ENCODE data around the gene SLC12A5. TPM values are rescaled to one million over a fixed set of nuclear protein-coding genes. Genes with fewer than 3 reads are reported as not detected.

Gene SLC12A5
- total and polyA plus RNA-seq, 9 of the 15 experiments (the other 6 are each of a cell fraction or from before 2014, with no cell fraction given), result 0.36 to 7.5 (median 2.1) TPM

DNA sequence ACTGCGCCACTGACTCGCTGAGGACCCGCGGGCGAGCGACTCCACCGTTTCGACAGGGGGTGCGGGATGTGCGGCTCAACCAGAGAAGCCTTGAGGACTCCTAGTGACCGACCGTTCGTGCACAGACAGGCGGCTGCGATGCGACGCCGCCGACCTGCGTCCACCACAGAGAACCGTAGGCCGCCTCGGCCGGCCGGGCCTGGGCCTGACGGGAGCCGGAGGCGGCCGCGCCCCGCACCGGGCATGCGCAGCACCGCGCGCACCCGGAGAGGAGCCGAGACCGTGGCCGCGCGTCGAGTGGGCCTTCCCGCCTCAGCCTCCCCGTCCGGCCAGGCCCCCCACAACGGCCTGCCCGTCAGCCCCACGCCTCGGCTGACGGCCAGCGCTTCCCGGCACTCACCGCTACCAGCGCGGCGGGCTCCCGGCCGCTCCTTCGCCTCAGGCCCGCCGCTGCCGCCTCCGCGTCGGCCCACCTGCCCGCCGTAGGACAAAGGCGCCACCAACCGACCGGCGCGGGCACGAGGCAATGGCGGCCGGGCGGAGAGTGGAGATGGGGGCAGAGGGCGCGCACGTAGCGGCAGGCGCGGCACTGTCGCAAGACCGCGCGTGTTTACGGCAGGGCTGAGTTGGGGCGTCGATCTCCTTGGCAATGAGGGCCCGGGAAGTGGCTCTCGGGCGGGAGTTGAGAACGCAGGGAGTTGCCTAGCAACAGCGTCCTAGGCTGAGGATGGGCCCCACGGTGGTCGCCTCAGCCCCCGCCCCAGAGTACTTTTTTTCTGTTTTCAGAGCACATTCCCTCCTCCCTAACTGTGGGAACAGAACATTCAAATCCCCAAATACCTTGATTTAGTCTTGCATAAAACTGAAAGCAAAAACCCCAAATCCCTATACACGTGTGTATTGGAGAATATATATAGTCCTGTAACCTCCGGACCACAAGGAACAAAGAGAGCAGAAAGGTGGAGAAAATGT lies 60.7 kb downstream of the SLC12A5 start, which contains the start of gene NCOA5 (continued):
- TF ChIP-seq, protein P1, sequence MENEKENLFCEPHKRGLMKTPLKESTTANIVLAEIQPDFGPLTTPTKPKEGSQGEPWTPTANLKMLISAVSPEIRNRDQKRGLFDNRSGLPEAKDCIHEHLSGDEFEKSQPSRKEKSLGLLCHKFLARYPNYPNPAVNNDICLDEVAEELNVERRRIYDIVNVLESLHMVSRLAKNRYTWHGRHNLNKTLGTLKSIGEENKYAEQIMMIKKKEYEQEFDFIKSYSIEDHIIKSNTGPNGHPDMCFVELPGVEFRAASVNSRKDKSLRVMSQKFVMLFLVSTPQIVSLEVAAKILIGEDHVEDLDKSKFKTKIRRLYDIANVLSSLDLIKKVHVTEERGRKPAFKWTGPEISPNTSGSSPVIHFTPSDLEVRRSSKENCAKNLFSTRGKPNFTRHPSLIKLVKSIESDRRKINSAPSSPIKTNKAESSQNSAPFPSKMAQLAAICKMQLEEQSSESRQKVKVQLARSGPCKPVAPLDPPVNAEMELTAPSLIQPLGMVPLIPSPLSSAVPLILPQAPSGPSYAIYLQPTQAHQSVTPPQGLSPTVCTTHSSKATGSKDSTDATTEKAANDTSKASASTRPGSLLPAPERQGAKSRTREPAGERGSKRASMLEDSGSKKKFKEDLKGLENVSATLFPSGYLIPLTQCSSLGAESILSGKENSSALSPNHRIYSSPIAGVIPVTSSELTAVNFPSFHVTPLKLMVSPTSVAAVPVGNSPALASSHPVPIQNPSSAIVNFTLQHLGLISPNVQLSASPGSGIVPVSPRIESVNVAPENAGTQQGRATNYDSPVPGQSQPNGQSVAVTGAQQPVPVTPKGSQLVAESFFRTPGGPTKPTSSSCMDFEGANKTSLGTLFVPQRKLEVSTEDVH (IDR thresholded peaks at IDR 0.05; ENCODE audit: low read depth, partially characterized antibody), result peak; percentile 78
- TF ChIP-seq PML (IDR thresholded peaks at IDR 0.05; ENCODE audit: low read length) (peak; percentile 69), SMC3 (conservative IDR thresholded peaks at IDR 0.05; ENCODE audit: insufficient read depth, low read depth, low read length) (0 out of 2 replicates have a peak, but pooled peaks have one; percentile 3), ZNF431 (CRISPR knock-in tag; IDR thresholded peaks at IDR 0.05) (peak; percentile 85), TEAD4 (IDR thresholded peaks at IDR 0.05; ENCODE audit: low read length) (no peak), TEAD4 (CRISPR knock-in tag; IDR thresholded peaks at IDR 0.05; ENCODE audit: borderline replicate concordance) (peak; percentile 87; the same call in 1 of the 2 replicates), NFRKB (IDR thresholded peaks at IDR 0.05; ENCODE audit: low read depth) (peak; percentile 59; the same call in 1 of the 2 replicates), POLR2G (IDR thresholded peaks at IDR 0.05; ENCODE audit: low read depth, low read length) (peak; percentile 99), RB1 (IDR thresholded peaks at IDR 0.05; ENCODE audit: low read depth) (peak; percentile 95), ZBTB8A (IDR thresholded peaks at IDR 0.05; ENCODE audit: partially characterized antibody) (no peak), RUNX1 (IDR thresholded peaks at IDR 0.05; ENCODE audit: low read depth) (no peak), FOXA3 (CRISPR knock-in tag; conservative IDR thresholded peaks at IDR 0.05 in 1 of 2, IDR thresholded peaks at IDR 0.05 in 1 of 2) (peak in 1 of 2 experiments; percentile 85; a peak in 2 of 4 replicates), ADNP (tag; IDR thresholded peaks at IDR 0.05) (no peak), HNRNPLL (IDR thresholded peaks at IDR 0.05; ENCODE audit: low read depth, low read length, poor library complexity, severe bottlenecking) (peak; percentile 87), LARP7 (IDR thresholded peaks at IDR 0.05) (no peak), FUS (optimal IDR thresholded peaks at IDR 0.05; ENCODE audit: low read depth, low read length) (peak; percentile 93), HMGN3 (IDR thresholded peaks at IDR 0.05; ENCODE audit: borderline replicate concordance, extremely low read depth, insufficient read length, low read depth, low read length) (peak; percentile 71), MCM7 (IDR thresholded peaks at IDR 0.05) (no peak), TGIF2 (CRISPR knock-in tag; IDR thresholded peaks at IDR 0.05) (peak; percentile 81; the same call in 1 of the 2 replicates), MTA3 (IDR thresholded peaks at IDR 0.05; ENCODE audit: borderline replicate concordance) (peak; percentile 87; the same call in 1 of the 2 replicates)
- TF ChIP-seq, protein P2, sequence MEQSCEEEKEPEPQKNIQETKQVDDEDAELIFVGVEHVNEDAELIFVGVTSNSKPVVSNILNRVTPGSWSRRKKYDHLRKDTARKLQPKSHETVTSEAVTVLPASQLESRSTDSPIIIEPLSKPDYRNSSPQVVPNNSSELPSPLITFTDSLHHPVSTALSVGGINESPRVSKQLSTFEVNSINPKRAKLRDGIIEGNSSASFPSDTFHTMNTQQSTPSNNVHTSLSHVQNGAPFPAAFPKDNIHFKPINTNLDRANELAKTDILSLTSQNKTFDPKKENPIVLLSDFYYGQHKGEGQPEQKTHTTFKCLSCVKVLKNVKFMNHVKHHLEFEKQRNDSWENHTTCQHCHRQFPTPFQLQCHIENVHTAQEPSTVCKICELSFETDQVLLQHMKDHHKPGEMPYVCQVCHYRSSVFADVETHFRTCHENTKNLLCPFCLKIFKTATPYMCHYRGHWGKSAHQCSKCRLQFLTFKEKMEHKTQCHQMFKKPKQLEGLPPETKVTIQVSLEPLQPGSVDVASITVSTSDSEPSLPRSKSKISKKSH (CRISPR knock-in tag; IDR thresholded peaks at IDR 0.05), result no peak
- TF ChIP-seq, protein P3, sequence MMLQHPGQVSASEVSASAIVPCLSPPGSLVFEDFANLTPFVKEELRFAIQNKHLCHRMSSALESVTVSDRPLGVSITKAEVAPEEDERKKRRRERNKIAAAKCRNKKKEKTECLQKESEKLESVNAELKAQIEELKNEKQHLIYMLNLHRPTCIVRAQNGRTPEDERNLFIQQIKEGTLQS (IDR thresholded peaks at IDR 0.05), result no peak
- TF ChIP-seq, protein P3 (CRISPR knock-in tag; conservative IDR thresholded peaks at IDR 0.05), result no peak; the same call in 1 of the 2 replicates

Measured in K562 (cell line).